GM04503 (cell line): ENCODE results near the gene SLAMF9.

Source experiments
- DNase-seq: peaks from one replicate; pipeline ENCODE4 v3.0.0-alpha.2; 2012; ENCODE audit warnings: low read depth

The SLAMF9 gene

DNA sequence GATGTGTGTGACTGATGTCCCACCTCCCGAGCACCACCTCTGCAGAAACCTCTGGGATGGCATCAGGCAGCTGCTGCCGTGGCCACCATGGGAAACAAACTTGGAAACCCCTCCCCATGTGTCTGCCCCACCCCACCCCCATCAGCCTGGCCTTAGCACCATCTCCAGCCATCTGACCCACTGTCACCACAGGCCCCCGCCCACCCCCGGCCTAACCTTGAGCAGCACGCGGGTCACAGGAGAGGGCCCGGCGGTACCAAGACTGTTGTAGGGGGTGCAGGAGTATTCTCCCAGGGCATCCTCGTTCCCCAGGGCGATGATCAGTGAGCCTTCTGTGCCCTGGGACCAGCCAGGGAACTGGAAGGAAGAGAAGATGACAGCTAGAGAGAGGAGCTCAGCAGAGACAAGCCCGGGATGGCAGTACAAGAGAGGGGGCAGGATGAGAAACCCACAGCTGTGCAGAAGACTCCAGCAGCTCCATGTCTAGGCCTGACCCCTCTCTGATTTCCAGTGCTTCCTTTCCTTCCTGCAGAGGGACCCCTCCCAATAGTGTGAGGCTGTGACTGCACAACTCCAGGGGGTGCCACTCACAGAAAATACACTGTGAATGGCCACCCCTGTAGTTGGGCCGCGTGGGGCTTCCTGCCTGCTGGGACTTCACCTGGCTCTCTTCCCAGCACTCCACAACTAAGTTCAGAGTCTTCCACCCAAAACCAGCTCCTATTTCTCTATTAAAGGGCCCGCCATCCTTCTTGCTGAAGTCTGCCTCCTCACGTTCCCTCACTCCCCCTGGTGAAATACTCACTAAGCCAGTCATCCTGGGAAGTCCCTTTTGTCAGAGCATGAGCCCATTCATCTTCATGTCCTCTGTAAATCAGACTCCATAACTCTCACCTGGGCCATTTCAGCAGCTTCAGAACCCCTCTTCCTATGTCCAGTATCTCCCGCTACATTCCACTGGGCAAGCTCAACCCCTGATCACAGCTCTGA lies 21.4 kb downstream of the SLAMF9 start:
- DNase-seq, result no peak

DNA sequence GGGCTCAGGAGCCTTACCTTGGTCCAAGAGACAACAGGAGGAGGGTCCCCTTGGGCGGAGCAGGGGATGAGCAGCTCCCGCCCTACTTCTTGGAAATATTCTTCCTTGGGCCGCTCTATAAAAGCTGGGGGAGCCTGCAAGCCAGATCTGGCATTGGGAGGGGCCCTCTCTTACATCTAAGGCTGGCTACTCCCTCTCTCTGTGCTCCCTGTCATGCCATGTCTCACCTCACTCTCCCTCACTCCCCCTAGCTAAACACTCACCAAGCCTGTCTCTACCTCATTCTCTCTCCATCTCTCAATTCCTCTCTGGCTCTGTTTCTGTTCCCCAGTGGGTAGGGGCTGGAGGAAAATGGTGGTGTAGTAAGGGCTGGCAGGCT lies 22.3 kb downstream of the SLAMF9 start:
- no peak for DNase-seq

DNA sequence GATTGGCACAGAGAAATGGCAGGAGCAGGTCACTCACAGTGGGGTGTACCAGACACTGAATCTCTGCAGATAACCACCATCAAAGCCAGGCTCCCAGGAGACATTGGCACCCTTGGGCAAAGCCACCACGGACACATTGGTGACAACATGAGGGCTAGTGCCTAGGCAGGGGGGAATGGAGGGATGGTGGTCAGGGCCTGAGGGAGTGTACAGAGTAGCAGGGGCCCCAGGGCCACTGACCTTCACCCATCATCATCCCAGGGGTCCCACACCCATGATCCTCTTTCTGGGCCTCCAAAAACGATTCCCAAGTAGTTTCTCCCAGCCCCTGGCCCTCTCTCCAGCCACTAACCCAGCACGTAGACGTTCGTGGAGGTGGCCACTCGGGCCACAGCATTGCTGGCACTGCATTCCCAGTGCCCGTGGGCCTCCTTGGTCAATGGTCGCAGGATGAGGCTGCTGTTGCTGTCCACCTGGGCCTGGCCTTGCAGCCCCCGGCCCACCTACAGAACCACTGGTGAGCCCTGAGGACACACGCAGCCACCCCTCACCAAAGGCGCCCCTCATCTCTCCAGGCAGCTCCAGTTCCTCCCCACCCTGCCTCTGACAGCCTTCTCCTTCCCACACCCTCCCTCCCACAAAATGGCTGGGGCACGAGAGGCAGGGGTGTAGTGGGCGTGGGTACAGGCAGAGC lies 22.8 kb downstream of the SLAMF9 start:
- DNase-seq, result no peak

DNA sequence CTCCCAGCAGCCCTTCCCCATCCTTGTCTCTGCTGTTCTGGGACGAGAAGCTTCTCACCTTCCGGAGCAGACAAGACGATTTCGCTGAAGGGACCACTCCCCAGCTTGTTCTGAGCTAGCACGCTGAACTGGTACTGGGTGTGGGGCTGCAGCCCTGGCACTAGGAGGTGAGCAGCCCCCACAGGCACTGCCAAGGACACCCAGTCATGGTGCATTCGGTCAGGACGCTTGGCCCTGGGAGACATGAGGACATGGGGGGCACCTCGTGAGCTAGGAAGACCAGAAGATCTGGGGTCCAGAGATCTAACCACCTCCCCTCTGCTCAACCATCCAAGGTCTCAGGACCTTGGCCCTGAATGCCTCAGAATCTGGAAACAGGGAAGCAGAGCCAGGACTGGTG lies 23.4 kb downstream of the SLAMF9 start:
- DNase-seq, result no peak

DNA sequence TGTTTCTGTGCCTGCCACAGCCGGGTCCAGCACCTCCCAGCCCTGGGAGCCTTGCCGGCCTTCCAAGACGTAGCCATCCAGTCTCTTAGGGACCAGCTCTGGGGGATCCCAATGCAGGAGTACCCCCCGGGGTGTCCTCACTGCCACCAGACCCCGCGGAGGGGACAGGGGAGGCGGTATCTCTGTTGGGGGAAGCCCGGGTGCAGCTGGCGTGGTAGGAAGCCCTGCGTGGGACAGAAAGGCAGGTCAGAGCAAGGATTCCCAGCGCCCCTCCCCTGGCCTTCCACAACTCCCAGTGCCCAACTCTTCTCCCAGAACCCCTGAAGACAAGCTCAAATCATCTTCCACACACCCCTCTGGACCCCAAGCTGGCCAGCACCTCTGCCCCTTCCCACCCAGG lies 23.8 kb downstream of the SLAMF9 start:
- no peak for DNase-seq

DNA sequence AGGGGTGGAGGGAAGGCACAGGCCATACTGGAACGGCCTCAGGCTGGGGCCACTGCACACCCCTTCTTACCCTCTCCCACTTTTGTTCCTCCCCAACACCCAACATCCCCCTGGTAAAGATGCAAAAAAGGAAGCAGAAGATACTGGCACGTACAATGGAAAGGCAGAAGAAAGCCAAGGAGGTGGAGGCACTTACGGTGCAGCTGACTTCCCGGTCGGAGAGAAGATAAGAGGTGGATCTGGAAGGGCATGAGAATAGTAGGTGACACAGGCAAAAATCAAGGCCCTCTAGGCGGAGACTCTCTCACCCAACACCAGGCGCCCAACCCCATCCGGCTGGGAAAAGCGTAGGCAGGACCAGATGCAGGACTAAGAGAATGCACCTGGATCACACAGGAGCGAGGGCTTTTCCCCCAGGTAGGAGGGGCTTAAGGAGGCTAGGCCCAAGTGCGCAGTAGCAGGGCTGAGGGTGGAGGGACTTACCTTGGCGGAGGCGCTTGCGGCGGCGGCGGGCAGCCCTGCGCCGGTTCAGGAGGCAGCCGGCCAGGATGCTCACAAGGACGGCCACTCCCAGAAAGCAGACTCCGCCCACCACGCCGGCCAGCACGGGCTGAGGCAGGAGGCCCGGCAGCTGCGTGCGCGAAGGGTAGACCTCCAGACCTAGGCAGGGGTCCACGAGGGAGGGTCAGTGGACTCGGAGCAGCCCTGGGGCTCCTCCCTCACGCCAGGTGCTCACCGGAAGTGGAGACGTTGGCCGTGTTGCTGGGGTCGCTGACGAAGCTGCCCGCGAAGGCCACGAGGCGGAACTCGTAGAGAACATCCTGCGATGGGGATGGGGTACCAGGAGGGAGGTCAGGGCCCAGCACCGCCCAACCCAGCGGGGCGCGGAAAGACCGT lies 24.6 kb downstream of the SLAMF9 start:
- DNase-seq, result no peak

DNA sequence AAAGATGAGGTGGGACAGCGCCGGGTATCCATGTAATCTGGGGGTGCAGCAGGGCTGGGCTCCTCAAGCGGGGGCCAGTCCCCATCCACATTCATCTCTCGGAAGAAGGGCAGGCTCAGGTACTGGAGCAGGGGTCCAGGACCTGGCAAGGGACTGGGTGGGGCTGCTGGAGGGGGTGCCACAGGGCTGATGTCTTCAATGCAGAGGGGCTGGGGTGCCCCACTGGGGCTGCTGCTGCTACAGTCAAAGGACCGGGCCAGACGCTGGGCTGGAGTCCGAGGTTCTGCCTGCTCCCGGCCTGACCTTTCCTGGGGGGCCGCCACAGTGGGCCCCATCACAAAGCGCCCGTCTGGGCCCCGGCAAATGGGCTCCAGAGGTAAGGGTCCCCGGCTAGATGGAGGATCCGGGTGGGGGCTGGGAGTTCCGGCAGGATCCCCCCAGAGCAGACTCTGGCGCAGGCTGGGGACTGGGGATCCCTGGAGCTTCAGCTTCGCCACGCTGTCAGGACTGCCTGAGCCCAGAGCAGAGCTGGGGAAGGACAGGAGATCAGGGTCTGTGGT lies 25.5 kb downstream of the SLAMF9 start:
- DNase-seq, result no peak

DNA sequence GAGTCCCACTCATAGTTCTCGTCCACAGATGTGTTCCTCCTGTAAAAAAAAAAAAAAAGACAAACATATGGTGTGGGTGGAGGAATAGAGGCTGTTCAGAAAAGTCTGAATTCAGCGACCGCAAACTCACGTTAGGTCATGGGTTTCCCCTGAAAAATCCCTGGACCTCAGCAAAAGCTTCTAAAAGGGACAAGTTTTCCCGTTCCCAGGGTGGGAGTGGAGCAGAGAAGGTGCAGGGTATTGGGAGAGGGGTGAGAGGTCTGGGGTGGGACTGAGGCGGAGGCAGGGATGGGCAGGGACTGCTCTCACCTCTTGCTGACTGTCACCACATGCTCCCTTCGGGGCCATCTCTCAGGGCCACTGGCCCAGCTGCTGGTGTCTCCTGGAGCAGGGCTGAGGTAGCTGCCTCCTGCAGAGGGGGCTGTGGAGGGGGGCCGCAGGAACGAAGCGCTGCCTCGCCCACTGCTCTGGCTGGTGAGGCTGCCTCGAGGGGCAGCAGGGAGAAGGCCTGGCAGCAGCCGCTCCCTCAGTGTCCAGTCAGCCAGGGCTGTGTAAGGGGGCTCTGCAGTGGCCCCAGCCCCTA lies 26.1 kb downstream of the SLAMF9 start:
- no peak for DNase-seq

DNA sequence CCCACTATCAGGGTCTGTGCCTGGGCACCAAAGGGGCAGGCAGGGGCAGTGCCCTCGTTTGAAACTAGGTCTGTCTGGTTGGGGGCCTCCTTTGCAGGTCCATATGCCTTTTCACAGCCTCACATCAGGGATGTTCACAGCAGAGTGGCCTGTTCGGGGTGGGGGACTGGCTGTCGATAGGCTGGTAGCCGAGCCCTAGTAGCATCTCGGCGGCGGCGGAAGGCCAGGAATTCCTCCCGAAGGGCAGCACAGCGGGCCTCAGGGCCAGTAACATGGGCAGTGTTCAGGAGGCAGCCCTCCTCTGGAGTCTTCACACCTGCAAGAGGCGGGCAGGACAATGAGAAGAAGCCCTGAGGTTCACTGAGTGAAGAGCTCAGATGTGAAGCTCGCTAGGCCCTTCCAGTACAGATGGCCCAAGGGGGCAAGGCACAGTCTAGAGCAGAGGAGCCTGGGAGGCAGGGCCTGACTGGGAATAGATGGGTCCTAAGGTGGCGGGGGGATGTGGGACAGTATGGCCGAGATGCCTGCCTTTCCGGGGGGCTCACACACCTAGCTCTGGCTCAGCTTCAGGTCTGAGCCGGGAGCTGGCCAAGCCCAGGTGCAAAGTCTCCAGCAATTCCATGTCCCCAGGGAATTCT lies 26.7 kb downstream of the SLAMF9 start:
- no peak for DNase-seq

DNA sequence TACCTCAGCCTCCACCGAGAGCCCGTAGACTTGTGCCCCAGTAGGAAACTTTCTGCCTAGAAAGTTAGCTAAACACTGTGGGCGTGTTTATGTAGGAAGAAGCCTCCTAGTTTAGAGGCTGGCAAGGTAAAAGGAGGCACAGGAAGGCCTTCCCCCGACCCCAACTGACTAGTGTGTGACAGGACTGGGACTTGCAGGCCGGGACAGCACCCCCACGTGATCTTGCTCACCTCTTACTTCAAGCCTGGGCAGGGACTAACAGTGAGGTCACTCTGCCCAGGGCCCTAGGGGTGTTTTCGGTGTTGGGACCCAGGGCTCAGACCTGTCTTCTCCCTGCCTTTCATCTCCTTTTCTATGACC lies 28.3 kb downstream of the SLAMF9 start:
- no peak for DNase-seq

DNA sequence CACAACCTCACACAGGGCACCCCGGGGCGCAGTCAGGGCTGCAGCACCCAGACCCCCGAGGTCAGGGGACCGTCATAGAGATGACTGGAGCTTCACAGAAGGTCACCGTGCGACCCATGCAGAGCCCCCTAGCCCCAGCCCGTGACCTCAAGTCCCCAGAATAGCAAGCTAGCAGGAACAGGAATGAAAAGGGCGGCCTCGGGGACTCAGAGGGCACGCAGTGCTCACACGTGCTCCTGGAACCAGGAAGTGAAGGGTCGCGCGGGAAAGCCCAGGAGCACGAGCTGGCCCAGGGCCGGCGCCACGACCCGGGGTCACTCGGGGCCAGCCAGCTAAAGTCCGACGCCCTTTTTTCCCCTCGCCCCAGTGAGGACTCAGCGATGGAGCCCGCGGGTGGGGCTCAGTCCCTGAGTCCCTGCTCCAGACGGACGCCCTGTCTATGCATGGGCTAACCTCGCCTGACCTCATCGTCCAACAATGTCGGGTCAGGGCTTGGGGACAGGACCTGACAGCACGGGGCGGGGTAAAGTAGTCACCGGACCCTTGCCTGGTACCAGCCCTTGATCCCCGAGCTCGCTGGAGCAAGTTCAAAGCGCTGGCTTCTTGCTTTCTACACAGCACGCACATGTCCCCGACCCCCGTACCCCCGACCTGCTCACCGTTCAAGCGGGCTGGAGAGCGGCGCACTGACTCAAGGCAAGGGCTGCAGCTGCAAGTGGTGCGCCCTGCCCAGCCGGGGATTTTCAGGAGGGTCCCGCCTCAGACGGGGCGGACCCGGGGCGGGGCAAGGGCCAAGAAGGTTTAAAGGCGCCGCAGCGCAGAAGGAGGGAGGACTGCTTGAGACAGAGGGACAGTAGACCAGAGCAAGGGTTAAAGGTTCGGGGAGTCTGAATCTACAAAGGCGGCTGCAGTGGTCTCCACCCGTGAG lies 29.0 kb downstream of the SLAMF9 start, which contains the start of gene TAGLN2:
Gene TAGLN2 (minus strand): TSS at position 717 of the 928 bp plus-strand sequence. CDS start 4,998 bp downstream, outside the sequence.
- peak; percentile 61 for DNase-seq

DNA sequence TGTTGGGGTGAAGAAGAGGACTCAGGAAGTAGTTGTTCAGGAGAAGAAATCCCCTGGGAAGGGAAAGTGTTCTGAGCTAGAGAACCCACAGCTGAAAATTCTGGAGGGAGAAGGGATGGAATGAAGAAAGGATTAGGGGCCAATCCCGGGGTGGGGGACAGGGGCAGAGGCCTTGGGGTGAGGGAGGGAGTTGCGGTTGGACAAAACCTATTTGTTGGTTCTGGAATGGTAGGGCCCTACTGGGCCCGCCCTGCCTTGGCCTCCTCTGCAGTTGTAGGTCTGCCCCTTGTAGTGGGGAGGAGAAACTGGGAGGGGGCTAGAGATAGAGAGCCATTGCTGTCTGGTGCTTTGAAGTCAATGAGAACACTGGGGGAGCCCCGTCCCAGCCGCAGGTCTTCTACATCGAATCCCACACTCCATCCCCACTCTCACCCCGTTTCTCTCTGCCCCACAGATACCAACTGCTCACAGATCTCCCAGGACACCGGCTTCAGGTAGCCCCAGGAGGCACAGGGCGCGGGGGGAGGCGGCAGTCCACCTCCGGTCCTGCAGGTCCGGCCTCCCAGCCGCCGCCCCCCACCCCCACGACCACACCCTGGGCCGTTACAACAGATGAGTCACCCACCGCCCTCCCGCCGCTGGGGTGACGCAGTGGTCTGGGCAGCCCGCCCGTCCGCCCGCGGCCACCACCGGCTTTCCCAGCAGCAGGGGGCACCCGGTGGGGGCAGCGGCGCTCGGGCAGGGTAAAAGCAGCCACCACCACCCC lies 29.8 kb downstream of the SLAMF9 start:
- peak; percentile 54 for DNase-seq

DNA sequence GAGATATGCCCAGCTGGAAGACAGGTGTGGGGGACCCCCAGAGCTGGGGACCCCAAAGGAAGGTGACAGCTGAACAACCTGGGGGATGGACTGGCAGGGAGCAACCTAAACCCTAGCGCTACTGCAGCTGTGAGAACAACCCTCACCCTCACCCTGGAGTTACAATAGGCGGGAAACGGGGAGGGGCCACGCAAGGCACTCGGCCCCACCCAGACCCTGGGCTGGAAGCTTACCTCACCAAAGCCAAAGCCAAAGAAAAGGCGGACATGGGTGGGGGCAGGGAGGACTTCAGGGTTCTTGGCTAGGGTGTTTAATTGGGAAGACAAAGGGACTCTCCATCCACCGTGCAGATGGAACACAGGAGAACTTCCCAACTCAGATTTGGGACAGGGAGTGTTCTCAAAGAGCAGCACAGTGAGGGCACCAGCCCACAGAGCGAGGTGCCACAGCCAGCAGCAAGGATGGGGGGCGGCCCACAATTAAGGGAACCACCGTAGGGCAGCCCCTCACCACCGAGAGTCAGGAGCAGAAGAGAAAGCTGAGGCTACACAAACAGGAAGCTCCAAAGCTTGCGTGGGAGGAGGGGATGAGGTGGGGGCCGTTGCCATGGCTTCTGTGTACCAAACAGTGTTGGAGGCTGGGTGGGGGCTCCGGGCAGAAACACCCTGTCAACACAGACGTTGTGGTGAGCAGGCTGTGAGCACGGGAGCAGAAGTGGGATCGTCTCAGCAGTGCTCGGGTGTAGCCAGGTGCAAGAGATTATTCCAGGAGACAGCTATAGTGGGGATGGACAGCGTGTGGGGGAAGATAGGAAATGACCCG lies 30.6 kb downstream of the SLAMF9 start:
- DNase-seq, result peak; percentile 56

DNA sequence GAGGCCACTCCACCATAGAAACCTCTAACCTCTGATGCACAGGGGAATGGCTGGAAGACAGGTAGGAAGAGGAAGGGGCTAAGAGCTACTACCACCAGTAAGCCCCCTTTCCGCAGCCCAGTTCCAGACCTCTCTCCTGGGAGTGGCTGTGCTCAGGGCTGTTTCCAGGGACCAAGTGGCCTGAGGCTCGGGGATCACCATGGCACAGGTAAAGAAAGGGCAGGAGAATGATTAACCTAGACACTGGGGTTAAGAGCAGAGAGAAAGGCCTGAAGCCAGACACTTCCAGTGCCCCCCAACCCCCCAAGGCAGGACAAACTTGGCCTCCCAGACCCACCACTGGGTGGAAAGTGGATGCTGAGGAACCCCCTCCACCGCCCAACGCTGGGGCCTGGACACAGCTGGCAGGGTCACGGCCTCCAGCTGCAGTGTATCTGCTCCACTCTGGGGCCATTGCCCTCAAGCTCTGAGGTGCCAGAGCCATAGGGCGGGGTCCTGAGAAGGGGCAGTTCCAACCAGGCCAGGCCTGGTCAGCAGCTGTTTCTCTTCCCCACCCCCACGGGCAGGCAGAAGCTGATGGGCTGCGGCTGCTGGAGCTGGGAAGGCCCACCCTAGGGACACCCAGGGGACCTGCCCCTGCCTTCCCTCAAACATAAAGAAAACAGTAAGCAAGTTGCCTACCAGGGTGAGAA lies 31.4 kb downstream of the SLAMF9 start:
- no peak for DNase-seq

DNA sequence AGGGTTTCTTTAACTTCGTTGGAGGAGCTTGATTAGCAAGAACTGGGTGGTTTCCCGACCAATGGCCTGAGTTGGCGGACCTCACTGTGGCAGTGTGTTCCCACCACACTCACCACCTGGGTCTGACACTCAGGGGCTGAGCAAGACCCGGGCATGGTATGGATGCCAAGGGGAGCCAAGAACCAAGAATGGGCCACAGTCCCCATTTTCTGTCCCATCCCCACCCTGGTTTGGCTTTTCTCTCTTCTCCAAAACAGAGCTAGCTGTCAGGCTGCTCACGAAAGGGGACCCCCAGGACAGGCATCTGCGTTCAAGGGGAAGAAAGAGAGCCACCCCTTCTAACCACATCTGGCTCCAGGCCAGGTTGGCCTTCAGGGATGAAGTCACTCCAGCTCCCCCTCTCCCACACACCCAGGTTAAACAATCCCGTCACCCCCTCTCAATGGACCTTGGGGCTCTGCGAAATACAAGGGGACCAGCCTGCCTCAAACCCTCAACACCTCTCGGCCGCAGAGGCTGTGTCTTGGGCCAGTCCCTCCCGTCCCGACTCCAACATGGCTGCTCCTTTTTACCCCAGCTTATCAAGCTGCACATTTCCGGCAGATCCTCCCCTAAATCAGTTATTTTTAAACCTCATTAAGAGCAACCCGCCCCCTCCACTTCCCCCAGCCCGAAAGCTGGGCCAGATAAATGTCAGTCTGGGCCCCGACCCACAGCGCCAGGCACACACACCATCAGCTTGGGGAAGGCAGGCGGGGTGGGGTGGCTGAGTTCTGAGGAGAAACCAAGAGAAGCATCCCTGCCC lies 32.1 kb downstream of the SLAMF9 start:
- no peak for DNase-seq

DNA sequence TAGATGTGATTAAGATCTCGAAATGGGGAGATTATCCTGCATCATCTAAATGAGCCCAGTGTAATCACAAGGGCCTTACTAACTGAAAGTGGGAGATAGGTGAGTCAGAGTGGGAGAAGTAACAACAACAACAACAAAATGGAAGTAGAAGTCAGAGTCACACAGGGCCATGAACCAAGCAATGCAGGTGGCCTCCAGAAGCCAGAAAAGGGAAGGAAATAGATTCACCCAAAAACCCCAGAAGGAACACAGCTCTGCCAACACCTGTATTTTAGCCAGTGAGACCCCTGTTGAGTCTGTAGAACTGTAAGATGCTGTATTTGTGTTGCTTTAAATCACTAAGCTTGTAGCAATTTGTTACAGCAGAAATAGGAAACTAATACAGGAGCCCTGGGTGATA lies 32.8 kb downstream of the SLAMF9 start:
- DNase-seq, result no peak

DNA sequence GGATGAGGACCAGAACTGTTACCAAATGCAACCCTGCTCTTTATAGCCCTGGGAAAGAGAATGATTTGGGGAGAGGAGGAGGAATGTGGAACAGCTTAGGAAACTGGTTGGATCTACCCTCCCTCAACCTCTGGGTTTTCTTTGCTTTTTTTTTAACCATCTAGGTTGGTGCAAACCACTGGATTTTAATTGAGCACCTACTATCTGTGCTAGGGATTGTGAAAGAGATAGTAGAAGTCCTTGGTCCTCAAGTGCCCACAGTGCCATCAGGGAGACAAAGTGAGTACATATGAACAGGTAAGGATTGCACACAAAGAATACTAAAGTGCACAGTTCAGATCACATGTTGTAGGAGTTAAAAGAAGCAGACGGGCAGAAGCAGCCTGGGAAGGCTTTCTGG lies 33.4 kb downstream of the SLAMF9 start:
- DNase-seq, result no peak
